Heart right ventricle (tissue), 16 donors: ENCODE data around the gene JADE1. TPM values are rescaled to one million over a fixed set of nuclear protein-coding genes. Genes with fewer than 3 reads are reported as not detected.

ENCODE experiments used
- ATAC-seq, 8 donors: fragments of 200-7000 bp; cut with Tn5 transposase; one replicate each; pipeline ENCODE4 v1.9.1; 2020; ENCODE audit warnings: mild to moderate bottlenecking in 8 of 8, moderate library complexity in 8 of 8, moderate number of reproducible peaks in 1 of 8
- DNase-seq, 2 donors: peaks; one replicate each; pipeline ENCODE4 v3.0.0-alpha.2; 2020
- H3K27ac ChIP-seq, 10 donors: fragments of 200-600 bp; sonication (generic) in 2 of 10; one replicate each; pipeline versions ENCODE4 v1.5.0 to v1.8.0; 2020 to 2022; ENCODE audit warnings: mild to moderate bottlenecking in 3 of 10
- H3K27me3 ChIP-seq, 7 donors: fragments of 200-600 bp; one replicate each; pipeline ENCODE4 v1.8.0; 2021 to 2022; ENCODE audit warnings: mild to moderate bottlenecking in 2 of 7
- H3K36me3 ChIP-seq, 9 donors: fragments of 200-600 bp; sonication (generic) in 1 of 9; one replicate each; pipeline versions ENCODE4 v1.5.0 to v1.8.0; 2020 to 2022; ENCODE audit warnings: mild to moderate bottlenecking in 2 of 9
- H3K4me1 ChIP-seq, 9 donors: fragments of 200-600 bp; sonication (generic) in 1 of 9; one replicate each; pipeline versions ENCODE4 v1.5.0 to v1.8.0; 2020 to 2022; ENCODE audit warnings: mild to moderate bottlenecking in 4 of 9
- H3K4me3 ChIP-seq, 10 donors: fragments of 200-600 bp; sonication (generic) in 2 of 10; one replicate each; pipeline versions ENCODE4 v1.5.0 to v1.8.0; 2020 to 2022; ENCODE audit warnings: mild to moderate bottlenecking in 7 of 10, moderate library complexity in 2 of 10
- H3K9me3 ChIP-seq, 11 donors: fragments of 200-600 bp in 10 of 11; sonication (generic) in 2 of 11; one replicate each; pipeline versions ENCODE4 v1.5.0 to v1.8.0; 2013 to 2022; ENCODE audit warnings: mild to moderate bottlenecking in 2 of 11, control low read depth in 1 of 11, moderate library complexity in 1 of 11
- CTCF ChIP-seq, 9 donors: fragments of 200-600 bp; sonication (generic) in 2 of 9; IDR thresholded peaks; one replicate each; pipeline versions ENCODE4 v1.5.0 to v1.8.0; 2021 to 2022; ENCODE audit warnings: antibody characterized with exemption in 9 of 9, mild to moderate bottlenecking in 5 of 9, moderate library complexity in 1 of 9
- WGBS, 2 donors: extraction: QIAGEN DNeasy Blood & Tissue Kit; methylation state at CpG; one replicate each; pipeline ENCODE4 v1.1.7; 2013; ENCODE audit warnings: inconsistent platforms in 1 of 2; 5-methylcytosine and 5-hydroxymethylcytosine counted together
- intact Hi-C, 10 donors: fragments of 100-400 bp; cut with DNase I; formaldehyde crosslinking; loops; one replicate each; pipeline versions ENCODE4 v1.11.1 to v1.14.2; 2022
- polyA plus RNA-seq, 2 donors: library from polyadenylated mRNA; stranded (reverse); fragments of 200-250 nt; gene quantifications; one replicate each; pipeline ENCODE4 v1.2.3, GENCODE V29; 2013
- total RNA-seq, 10 donors: library from RNA; stranded (reverse); fragmentation: NEBNext Ultra II Directional in 3 of 10; extraction: Animal tissue kit (Norgen Biotek cat#: 25700) in 3 of 10; gene quantifications; one replicate each; pipeline versions ENCODE4 v1.2.1 to v1.2.4, GENCODE V29; 2021 to 2023
- donor health status: Arrhythmogenic right ventricular cardiomyopathy.
- donor health status: ischemic (EF 13 %, LVEDD 7.1; RV severe dilation, severe dysfunction).
- donor health status: healthy with polysubstance abuse.
- donor health status: DM: no; HTN: yes; CAD: no.
- donor health status: DM: no; HTN: no; CAD: no.
- donor health status: ischemic (EF 25% LVEDD 6.9; RV normal size, moderate dysfunction).
- donor health status: ischemic (EF 25% LVEDD 5.7; RV mildly dilated, moderate dysfunction).
- donor health status: healthy.
- donor health status: DM: yes; HTN: yes; CAD: no.
- donor health status: Ischemic cardiomyopathy.
- donor health status: ischemic (EF 35%, LVEDD 5.7; RV mildly dilated, moderate dysfunction).
- donor health status: nonischemic (EF 11% LVEDD 7.7; RV severe dilation, severe dysfunction).
- donor health status: DM: yes; HTN: yes; CAD: no.
- donor health status: PGD.
- donor health status: ischemic (EF 29% LVEDD 5.4; RV normal size, mild dysfunction).
- donor health status: nonischemic (EF 23%, LVEDD 6.1; RV moderate dilation, normal function).

The JADE1 gene
- total and polyA plus RNA-seq, 12 donors, result 12.1 to 32.3 (median 23.5) TPM

- WGBS, 2 donors, result 77 to 86% methylated on average over 9 of the region's 9 CpGs
- peak in 1 of 8 donors; percentile 33 for ATAC-seq
Observed at GRCh38 chr4:128871948-128872347, 62.4 kb downstream of the JADE1 start.

GRCh38 chr4:128876200-128876599 lies 66.7 kb downstream of the JADE1 start:
- 76 to 77% methylated on average over 2 of the region's 2 CpGs for WGBS, 2 donors
- H3K36me3 ChIP-seq, result peaks cover 0 to 50% (median 11%) of the 10 kb centered on the region in 9 donors
- no peaks in the 10 kb centered on the region for H3K27me3 ChIP-seq
- peaks cover 0 to 7% (median 0%) of the 10 kb centered on the region in 9 donors for H3K4me1 ChIP-seq
- H3K9me3 ChIP-seq, result no peaks in the 10 kb centered on the region
- no peak for DNase-seq
- no peak for ATAC-seq
- H3K4me3 ChIP-seq, result no peak overlapping the region
- intact Hi-C loops, result no loop called here
- no peak overlapping the region for H3K27ac ChIP-seq
- TF ChIP-seq CTCF (IDR thresholded peaks at IDR 0.05), result no peak

More at GRCh38 chr4:128871948-128872347, 62.4 kb downstream of the JADE1 start:
- Histone ChIP-seq H3K9me3 (no peaks in the 10 kb centered on the region), H3K27me3 (no peaks in the 10 kb centered on the region), H3K36me3 (peaks cover 0 to 92% (median 20%) of the 10 kb centered on the region in 9 donors), H3K4me3 (no peak overlapping the region), H3K27ac (no peak overlapping the region), H3K4me1 (peaks cover 0 to 7% (median 0%) of the 10 kb centered on the region in 9 donors)
- intact Hi-C loops, result no loop called here
- no peak for DNase-seq
- TF ChIP-seq CTCF (IDR thresholded peaks at IDR 0.05), result no peak

- intact Hi-C loops, result no loop called here
- no peaks in the 10 kb centered on the region for H3K9me3 ChIP-seq
- no peak overlapping the region for H3K27ac ChIP-seq
- ATAC-seq (no peak), DNase-seq (no peak)
- H3K36me3 ChIP-seq, result peaks cover 0 to 33% (median 0%) of the 10 kb centered on the region in 9 donors
- H3K27me3 ChIP-seq, result no peaks in the 10 kb centered on the region
- no peak for TF ChIP-seq CTCF (IDR thresholded peaks at IDR 0.05)
- WGBS, 2 donors, result 94 to 96% methylated on average over 4 of the region's 4 CpGs
- no peaks in the 10 kb centered on the region for H3K4me1 ChIP-seq
- no peak overlapping the region for H3K4me3 ChIP-seq
Observed at GRCh38 chr4:128877934-128878333, 68.4 kb downstream of the JADE1 start.

- H3K9me3 ChIP-seq, result no peaks in the 10 kb centered on the region
- no peak for TF ChIP-seq CTCF (IDR thresholded peaks at IDR 0.05)
- H3K36me3 ChIP-seq, result peaks cover 0 to 19% (median 0%) of the 10 kb centered on the region in 9 donors
- intact Hi-C loops, result no loop called here
- WGBS, 2 donors, result 85 to 86% methylated on average over 2 of the region's 2 CpGs
- H3K27ac ChIP-seq, result no peak overlapping the region
- H3K4me3 ChIP-seq, result no peak overlapping the region
- DNase-seq, result no peak
- peak in 1 of 8 donors; percentile 22 for ATAC-seq
- H3K27me3 ChIP-seq, result no peaks in the 10 kb centered on the region
- no peaks in the 10 kb centered on the region for H3K4me1 ChIP-seq
Observed at GRCh38 chr4:128879283-128879682, 69.8 kb downstream of the JADE1 start.
